Muscle of leg (tissue), 11 donors: ENCODE results near the gene COL15A1. TPM values are rescaled to one million over a fixed set of nuclear protein-coding genes. Genes with fewer than 3 reads are reported as not detected.

Experiments
- DNase-seq: peaks from one replicate; pipeline ENCODE4 v3.0.0; 2013
- H3K27ac ChIP-seq: one replicate; pipeline ENCODE4 v1.5.1; 2013; ENCODE audit warnings: mild to moderate bottlenecking, low read length, control low read depth
- H3K27me3 ChIP-seq: one replicate; pipeline ENCODE4 v1.6.1; 2013; ENCODE audit warnings: low read length; ENCODE audit not compliant: control insufficient read depth, insufficient read depth
- H3K36me3 ChIP-seq: one replicate; pipeline ENCODE4 v1.6.1; 2013; ENCODE audit warnings: low read length; ENCODE audit not compliant: control insufficient read depth, insufficient read depth
- H3K4me1 ChIP-seq: one replicate; pipeline ENCODE4 v1.6.1; 2013; ENCODE audit warnings: low read length; ENCODE audit not compliant: control insufficient read depth, insufficient read depth
- H3K4me3 ChIP-seq: one replicate; pipeline ENCODE4 v1.5.1; 2013; ENCODE audit warnings: low read length, control low read depth
- H3K9me3 ChIP-seq: replicated peaks from 2 replicates; pipeline ENCODE4 v1.6.1; 2013; ENCODE audit warnings: low read depth, low read length; ENCODE audit not compliant: control insufficient read depth
- WGBS: methylation state at CpG from one replicate; pipeline ENCODE4 v1.1.5; 2013; ENCODE audit warnings: missing lambda C conversion rate; ENCODE audit not compliant: insufficient coverage; 5-methylcytosine and 5-hydroxymethylcytosine counted together
- polyA plus RNA-seq, 8 donors: library from polyadenylated mRNA; unstranded; fragments of 120-200 nt; gene quantifications; one replicate each; pipeline versions ENCODE4 v1.2.1 to v1.2.3, GENCODE V29; 2013; ENCODE audit warnings: inconsistent platforms in 1 of 8, low replicate concordance in 1 of 8; ENCODE audit not compliant: insufficient read length in 8 of 8, insufficient read depth in 1 of 8
- total RNA-seq: library from RNA; stranded (reverse); fragments of 120-200 nt; gene quantifications from one replicate; pipeline ENCODE4 v1.2.4, GENCODE V29; 2013

The COL15A1 gene
- total and polyA plus RNA-seq, 9 donors = 169 to 259 (median 197) TPM

DNA sequence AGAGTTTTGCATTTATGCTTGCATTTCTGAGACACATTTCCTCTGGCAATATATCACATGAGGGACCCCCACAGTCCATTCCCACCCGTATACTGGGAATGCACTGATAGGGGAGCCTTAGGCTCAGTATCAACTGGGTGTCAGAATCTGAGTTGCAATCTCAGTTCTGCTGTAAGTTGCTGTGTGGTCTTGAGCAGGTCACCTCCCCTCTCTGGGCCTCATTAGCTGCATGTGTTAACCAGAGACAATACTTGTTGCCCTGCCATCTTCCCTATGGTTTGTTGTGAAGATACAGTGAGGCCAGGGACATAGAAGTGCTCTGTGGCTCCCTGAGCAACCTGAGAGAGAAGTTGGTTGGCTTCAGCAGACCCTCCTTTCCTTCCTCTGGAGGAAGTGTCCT, 105.5 kb downstream of the COL15A1 start:
- Histone ChIP-seq H3K4me1 (no peaks in the 10 kb centered on the region), H3K27me3 (no peaks in the 10 kb centered on the region), H3K36me3 (peaks cover 86% of the 10 kb centered on the region), H3K27ac (no peak overlapping the region), H3K4me3 (no peak overlapping the region), H3K9me3 (peaks cover 4% of the 10 kb centered on the region)
- no CpG with 5 or more reads among the region's 1 CpG for WGBS
- DNase-seq = no peak

DNA sequence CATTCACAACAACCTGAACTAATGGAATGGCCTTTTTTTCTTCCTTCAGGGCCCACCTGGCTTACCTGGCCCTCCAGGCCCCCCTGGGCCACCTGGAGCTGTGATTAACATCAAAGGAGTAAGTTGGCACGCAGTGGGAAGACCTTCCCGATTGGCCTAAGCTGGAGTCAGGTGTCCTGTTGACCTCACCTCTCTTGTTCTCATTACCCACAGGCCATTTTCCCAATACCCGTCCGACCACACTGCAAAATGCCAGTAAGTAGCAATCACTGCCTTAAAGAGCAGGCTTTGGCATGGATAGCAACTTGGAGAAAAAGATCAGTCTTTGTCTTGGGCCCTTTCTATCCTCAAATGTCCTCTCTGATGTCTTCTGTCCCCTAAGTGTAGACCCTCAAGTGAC, 105.9 kb downstream of the COL15A1 start:
- Histone ChIP-seq H3K36me3 (peaks cover 86% of the 10 kb centered on the region), H3K4me1 (no peaks in the 10 kb centered on the region), H3K27ac (no peak overlapping the region), H3K9me3 (peaks cover under 1% of the 10 kb centered on the region), H3K4me3 (no peak overlapping the region), H3K27me3 (no peaks in the 10 kb centered on the region)
- 78% methylated on average over 3 of the region's 4 CpGs for WGBS
- DNase-seq = no peak

DNA sequence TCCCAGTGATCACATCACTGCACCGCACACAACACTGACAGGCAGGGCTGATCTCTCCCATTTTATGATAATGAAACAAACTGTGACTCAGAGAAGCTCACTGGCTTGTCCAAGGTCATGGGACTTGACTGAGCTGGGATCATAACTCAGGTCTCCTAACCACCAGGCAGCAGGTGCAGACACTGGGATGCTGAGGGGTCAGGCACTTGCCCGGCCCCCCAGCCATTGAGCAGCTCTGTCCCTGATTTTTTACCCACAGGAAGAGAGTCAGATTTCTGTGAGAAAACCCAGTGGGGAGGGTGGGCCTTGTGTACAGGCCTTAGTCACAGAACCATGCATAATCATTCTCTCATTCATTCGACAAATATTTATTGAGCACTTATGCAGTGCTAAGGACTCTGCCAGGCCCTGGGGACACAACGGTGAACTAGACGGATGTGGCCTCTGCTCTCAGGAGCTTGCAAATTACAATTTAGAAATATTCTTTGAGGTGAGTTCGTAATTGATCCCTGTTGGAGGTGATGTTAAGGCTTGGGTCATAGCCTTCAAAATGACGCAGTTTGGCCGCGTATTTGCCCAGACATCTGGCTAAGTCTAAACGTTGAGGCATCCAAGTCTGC, 106.7 kb downstream of the COL15A1 start:
- Histone ChIP-seq H3K4me3 (no peak overlapping the region), H3K27ac (no peak overlapping the region), H3K4me1 (no peaks in the 10 kb centered on the region), H3K36me3 (peaks cover 85% of the 10 kb centered on the region), H3K27me3 (no peaks in the 10 kb centered on the region), H3K9me3 (no peaks in the 10 kb centered on the region)
- no peak for DNase-seq
- WGBS = 80% methylated on average over 6 of the region's 10 CpGs

DNA sequence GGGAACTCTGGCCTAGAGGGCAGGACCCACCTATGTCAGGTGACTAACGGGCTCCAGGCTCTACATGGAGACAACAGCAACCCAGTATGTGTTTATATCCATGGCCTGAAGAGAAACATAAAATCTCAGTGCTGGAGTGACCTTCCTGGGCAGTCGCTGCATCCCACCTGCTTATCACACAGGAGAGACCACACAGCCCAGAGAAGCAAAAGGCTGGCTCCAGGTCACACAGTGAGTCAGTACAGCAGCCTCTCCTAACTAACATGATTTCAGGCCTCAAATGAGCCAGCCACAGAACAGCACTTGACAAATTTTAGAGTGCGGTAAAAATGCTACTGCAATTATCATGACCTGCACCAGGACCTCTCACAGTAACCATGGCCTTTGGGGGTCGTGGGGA, 107.2 kb downstream of the COL15A1 start:
- H3K36me3 ChIP-seq = peaks cover 85% of the 10 kb centered on the region
- 73% methylated on average over 2 of the region's 4 CpGs for WGBS
- H3K9me3 ChIP-seq = no peaks in the 10 kb centered on the region
- no peak overlapping the region for H3K27ac ChIP-seq
- H3K4me1 ChIP-seq = no peaks in the 10 kb centered on the region
- no peaks in the 10 kb centered on the region for H3K27me3 ChIP-seq
- H3K4me3 ChIP-seq = no peak overlapping the region
- DNase-seq = no peak

DNA sequence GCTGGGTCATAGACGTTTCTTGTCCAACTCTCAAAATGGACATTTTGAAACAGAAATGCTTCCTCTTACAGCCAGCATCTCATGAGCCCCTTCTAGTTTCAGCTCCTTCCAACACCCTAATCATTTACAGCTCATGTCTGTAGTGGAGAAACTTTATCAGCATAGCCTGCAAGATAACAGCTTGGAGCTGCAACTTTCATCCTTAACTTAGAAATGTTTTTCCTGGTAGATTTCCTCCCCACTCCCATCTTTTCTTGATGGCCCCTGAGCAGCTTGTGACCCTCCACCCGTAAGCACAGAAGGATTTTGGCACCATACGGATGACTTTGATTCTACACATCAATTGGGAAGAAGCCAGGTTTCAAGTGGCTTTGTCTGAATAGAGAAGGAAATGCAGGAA, 107.7 kb downstream of the COL15A1 start:
- Histone ChIP-seq H3K9me3 (no peaks in the 10 kb centered on the region), H3K27me3 (no peaks in the 10 kb centered on the region), H3K27ac (no peak overlapping the region), H3K36me3 (peaks cover 84% of the 10 kb centered on the region), H3K4me1 (no peaks in the 10 kb centered on the region), H3K4me3 (no peak overlapping the region)
- no CpG with 5 or more reads among the region's 3 CpGs for WGBS
- no peak for DNase-seq

DNA sequence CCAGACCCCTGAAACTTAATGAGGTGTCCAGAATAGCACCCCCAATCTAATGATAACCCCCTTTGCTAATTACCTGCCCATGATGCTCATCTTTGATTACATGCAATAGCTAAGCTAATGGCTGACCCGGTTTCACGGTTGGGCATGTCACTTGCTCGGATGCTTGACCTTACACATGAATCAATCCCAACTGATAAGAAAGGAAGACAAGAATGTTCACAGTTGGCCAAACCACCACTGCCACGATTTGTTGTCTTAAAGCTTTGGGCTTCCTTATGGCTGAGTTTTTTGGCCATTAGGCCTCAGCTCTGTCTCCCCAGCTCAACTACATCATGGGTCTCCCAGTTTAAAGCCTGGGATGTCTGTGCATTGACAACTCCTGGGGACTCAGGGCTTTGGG, 108.1 kb downstream of the COL15A1 start:
- Histone ChIP-seq H3K4me3 (no peak overlapping the region), H3K27me3 (no peaks in the 10 kb centered on the region), H3K27ac (no peak overlapping the region), H3K4me1 (no peaks in the 10 kb centered on the region), H3K9me3 (no peaks in the 10 kb centered on the region), H3K36me3 (peaks cover 80% of the 10 kb centered on the region)
- WGBS = 78% methylated on average over 3 of the region's 4 CpGs
- DNase-seq = no peak

DNA sequence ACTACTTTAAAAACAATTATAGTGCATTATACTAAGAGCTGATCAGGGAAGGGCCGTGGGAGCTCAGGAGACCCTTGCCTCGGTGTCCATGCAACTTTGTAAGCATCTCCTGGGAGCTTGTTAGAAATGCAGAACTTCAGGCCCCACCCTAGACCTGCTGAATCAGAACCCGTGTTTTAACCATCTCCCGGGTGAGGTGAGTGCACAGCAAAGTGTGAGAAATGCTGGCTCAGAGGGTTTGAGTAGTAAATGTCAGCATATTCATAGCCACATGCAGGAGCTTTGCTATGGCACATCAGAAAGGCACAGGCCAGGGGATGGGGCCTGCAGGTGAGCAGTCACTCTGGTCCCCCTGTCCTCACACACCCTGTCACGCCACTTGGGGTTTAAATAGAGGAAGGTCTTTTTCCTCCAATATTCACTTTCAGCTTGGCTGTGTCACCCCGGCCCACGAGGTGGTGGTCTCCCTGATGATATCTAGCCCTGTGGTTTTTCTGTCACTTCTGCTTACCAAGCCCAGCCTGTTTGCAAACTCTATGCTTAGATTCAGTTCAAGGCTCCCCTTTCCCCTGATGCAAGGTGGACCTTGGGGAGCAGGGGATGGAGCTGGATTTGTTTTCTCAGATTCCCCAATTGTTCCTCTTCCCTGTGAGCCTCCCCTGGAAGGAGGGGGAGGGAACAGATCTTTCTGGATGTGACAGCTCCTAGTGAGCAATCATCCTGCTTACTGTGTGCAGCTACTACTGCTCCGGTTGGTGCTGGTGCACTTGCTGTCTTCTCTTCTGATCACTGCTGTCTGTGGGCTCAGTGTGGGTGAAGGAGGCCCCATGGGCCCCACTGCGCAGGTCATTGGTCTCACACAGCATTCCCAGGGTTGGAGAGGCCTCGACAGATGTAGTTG, 109.4 kb downstream of the COL15A1 start:
- Histone ChIP-seq H3K27ac (no peak overlapping the region), H3K36me3 (peaks cover 77% of the 10 kb centered on the region), H3K27me3 (no peaks in the 10 kb centered on the region), H3K9me3 (no peaks in the 10 kb centered on the region), H3K4me1 (no peaks in the 10 kb centered on the region), H3K4me3 (no peak overlapping the region)
- no peak for DNase-seq
- WGBS = 47% methylated on average over 6 of the region's 10 CpGs

DNA sequence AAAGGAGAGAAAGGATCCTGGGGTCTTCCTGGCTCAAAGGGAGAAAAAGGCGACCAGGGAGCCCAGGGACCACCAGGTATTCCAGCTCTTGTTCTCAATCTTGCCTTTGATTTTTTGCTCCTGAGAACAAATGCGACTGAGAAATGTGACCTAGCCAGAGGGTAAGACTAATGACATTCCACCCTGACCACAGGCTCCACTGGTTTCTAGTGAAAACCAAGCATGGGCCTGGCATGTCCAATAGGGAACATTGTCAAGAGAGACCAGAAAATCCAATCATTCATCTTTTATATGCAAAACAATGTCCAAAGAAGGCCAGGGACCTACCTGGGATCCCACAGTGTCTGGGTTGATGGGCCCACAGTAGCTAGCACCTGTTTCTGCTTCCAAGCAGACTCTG, 110.9 kb downstream of the COL15A1 start:
- H3K27me3 ChIP-seq = no peaks in the 10 kb centered on the region
- H3K27ac ChIP-seq = no peak overlapping the region
- peaks cover 80% of the 10 kb centered on the region for H3K36me3 ChIP-seq
- WGBS = 83% methylated on average over 2 of the region's 2 CpGs
- H3K4me3 ChIP-seq = no peak overlapping the region
- no peak for DNase-seq
- no peaks in the 10 kb centered on the region for H3K9me3 ChIP-seq
- no peaks in the 10 kb centered on the region for H3K4me1 ChIP-seq

DNA sequence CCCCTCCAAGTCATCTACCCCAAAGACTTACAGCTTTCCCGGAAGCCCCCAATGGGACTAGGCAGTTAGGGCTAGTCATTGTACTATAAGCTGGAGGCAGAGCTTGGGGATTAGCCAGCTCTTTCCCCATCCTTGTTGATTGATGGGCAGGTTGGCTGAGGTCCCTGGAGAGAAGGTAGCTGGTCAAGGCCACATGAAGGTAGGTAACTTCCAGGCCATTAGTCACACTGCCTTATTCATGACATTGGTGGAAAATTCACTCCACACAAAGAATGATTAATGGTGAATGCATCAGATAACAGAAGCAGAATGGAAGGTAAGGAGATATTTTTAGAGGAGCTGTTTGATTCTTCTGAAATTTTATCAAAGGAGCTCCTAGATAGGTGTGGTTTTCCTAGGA, 111.7 kb downstream of the COL15A1 start:
- H3K36me3 ChIP-seq = peaks cover 81% of the 10 kb centered on the region
- DNase-seq = no peak
- H3K4me3 ChIP-seq = no peak overlapping the region
- no CpG with 5 or more reads among the region's 1 CpG for WGBS
- no peaks in the 10 kb centered on the region for H3K9me3 ChIP-seq
- H3K27ac ChIP-seq = no peak overlapping the region
- no peaks in the 10 kb centered on the region for H3K4me1 ChIP-seq
- H3K27me3 ChIP-seq = no peaks in the 10 kb centered on the region

DNA sequence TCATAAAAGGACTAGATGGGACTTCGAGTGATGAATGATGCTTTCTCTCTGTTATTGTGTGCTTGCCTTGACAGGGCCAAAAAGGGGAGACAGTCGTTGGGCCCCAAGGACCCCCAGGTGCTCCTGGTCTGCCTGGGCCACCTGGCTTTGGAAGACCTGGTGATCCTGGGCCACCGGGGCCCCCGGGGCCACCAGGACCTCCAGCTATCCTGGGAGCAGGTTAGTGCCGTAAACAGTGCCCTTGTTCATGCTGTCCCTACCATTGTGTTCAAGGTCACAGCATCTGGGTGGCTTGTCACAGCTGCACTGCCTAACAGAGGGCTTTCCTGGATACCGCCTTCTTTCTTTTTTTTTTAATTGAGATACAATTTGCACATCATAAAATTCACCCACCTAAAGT, 112.5 kb downstream of the COL15A1 start:
- H3K27ac ChIP-seq = no peak overlapping the region
- WGBS = 98% methylated on average over 5 of the region's 6 CpGs
- no peaks in the 10 kb centered on the region for H3K27me3 ChIP-seq
- no peaks in the 10 kb centered on the region for H3K4me1 ChIP-seq
- no peaks in the 10 kb centered on the region for H3K9me3 ChIP-seq
- DNase-seq = no peak
- peaks cover 78% of the 10 kb centered on the region for H3K36me3 ChIP-seq
- no peak overlapping the region for H3K4me3 ChIP-seq
